ENCODE data around the gene NR4A1. TPM values are rescaled to one million over a fixed set of nuclear protein-coding genes. Genes with fewer than 3 reads are reported as not detected.

Gene NR4A1
- total RNA-seq, 1 experiment from 2014 or later: 25.8 TPM

- no peaks in the 10 kb centered on the region; the same call in 1 of the 2 replicates for H3K27me3 Mint-ChIP-seq (ENCODE audit: low read depth)
- Histone ChIP-seq H3K27ac (ENCODE audit: insufficient read length, low read depth, low read length) (no peak overlapping the region), H3K4me1 (ENCODE audit: insufficient read depth, low read length) (no peaks in the 10 kb centered on the region; the same call in 1 of the 2 replicates), H3K56ac (ENCODE audit: insufficient read length, low read depth, low read length) (no peak overlapping the region), H2AFZ (ENCODE audit: low read length) (no peak overlapping the region), H4K20me1 (ENCODE audit: control insufficient read depth, insufficient read depth, insufficient read length) (no peaks in the 10 kb centered on the region), H3K9ac (ENCODE audit: extremely low read depth, insufficient read length, low read length) (no peak overlapping the region), H2BK15ac (ENCODE audit: low read depth, low read length) (no peak overlapping the region), H4K5ac (ENCODE audit: insufficient read length, low read depth, low read length) (no peak overlapping the region), H3K79me1 (ENCODE audit: insufficient read depth, low read depth, low read length, poor library complexity, severe bottlenecking) (no peaks in the 10 kb centered on the region), H3K9me3 (ENCODE audit: control insufficient read depth, low read depth, low read length) (no peaks in the 10 kb centered on the region), H2BK20ac (ENCODE audit: low read depth, low read length, poor library complexity, severe bottlenecking) (no peak overlapping the region), H3K23me2 (ENCODE audit: insufficient read length, low read depth, low read length, poor library complexity, severe bottlenecking) (no peaks in the 10 kb centered on the region), H2BK5ac (ENCODE audit: insufficient read length, low read length) (no peak overlapping the region), H3K4ac (ENCODE audit: low read depth, low read length) (no peak overlapping the region), H2BK12ac (ENCODE audit: insufficient read length, low read depth, low read length) (no peak overlapping the region), H2BK120ac (ENCODE audit: low read depth, low read length, poor library complexity, severe bottlenecking) (no peak overlapping the region), H3K23ac (ENCODE audit: insufficient read length, low read depth, low read length) (no peak overlapping the region), H3K18ac (ENCODE audit: insufficient read length, low read depth, low read length) (peak overlapping the region; percentile 22), H3K4me2 (ENCODE audit: insufficient read depth, insufficient read length, low read length) (no peak overlapping the region), H4K8ac (replicated peaks; ENCODE audit: insufficient read length, low read depth, low read length) (no peak overlapping the region), H4K91ac (ENCODE audit: insufficient read length, low read depth, low read length) (no peak overlapping the region), H3K27me3 (ENCODE audit: insufficient read depth, low read length) (no peaks in the 10 kb centered on the region), H3K79me2 (ENCODE audit: insufficient read depth, low read length) (no peaks in the 10 kb centered on the region), H3T11ph (ENCODE audit: low read length) (no peak overlapping the region), H3K14ac (ENCODE audit: insufficient read depth, low read length) (peak overlapping the region; percentile 26; the same call in 1 of the 2 replicates), H2AK5ac (ENCODE audit: insufficient read length, low read length) (no peak overlapping the region)
- no CpG with 5 or more reads among the region's 13 CpGs for WGBS (ENCODE audit: extremely low coverage, insufficient read length, low lambda C conversion rate)
- H3K36me3 Mint-ChIP-seq (ENCODE audit: insufficient read depth in 1 of 3, low read depth in 3 of 3): peaks cover 7 to 22% (median 12%) of the 10 kb centered on the region in 3 experiments; a peak in 5 of 7 replicates
- peak overlapping the region in 1 of 2 experiments; percentile 34; a peak in 2 of 5 replicates for H3K4me3 Mint-ChIP-seq
- H3K9me3 Mint-ChIP-seq: no peaks in the 10 kb centered on the region
- H3K27ac Mint-ChIP-seq: peak overlapping the region in 2 of 3 experiments; percentile 64 to 79; a peak in 2 of 7 replicates
- TF ChIP-seq CTCF (conservative IDR thresholded peaks at IDR 0.05): no peak
- peaks cover 13 to 27% of the 10 kb centered on the region in 2 experiments for H3K4me1 Mint-ChIP-seq
- DNase-seq: peak; percentile 41
Observed at GRCh38 chr12:52082026-52082668, 30.9 kb downstream of the NR4A1 start.

Data from H9 (cell line).